Activated T-cell treated with anti-CD3 and anti-CD28 coated beads, Interleukin-2, amount 50 U/mL, for 4 hours (primary cell): ENCODE measurements around the gene EXOC3L1. TPM values are rescaled to one million over a fixed set of nuclear protein-coding genes. Genes with fewer than 3 reads are reported as not detected.

Source experiments
- ATAC-seq, 2 donors: fragments of 200-7000 bp; cut with Tn5 transposase; one replicate each; pipeline ENCODE4 v1.10.0; 2021
- DNase-seq: peaks from one replicate; pipeline ENCODE4 v3.0.0-alpha.2; 2020
- H3K27me3 Mint-ChIP-seq: one replicate; pipeline ENCODE4 v1.8.0; 2021; ENCODE audit warnings: low read depth, mixed read lengths
- H3K36me3 Mint-ChIP-seq: one replicate; pipeline ENCODE4 v1.8.0; 2022; ENCODE audit warnings: mixed read lengths; ENCODE audit not compliant: insufficient read depth
- H3K4me1 Mint-ChIP-seq: one replicate; pipeline ENCODE4 v1.8.0; 2021; ENCODE audit warnings: low read depth, mixed read lengths
- H3K4me3 Mint-ChIP-seq: one replicate; pipeline ENCODE4 v1.8.0; 2021; ENCODE audit warnings: mild to moderate bottlenecking, moderate library complexity, mixed read lengths
- H3K9me3 Mint-ChIP-seq: one replicate; pipeline ENCODE4 v1.8.0; 2021; ENCODE audit warnings: mixed read lengths
- total RNA-seq, 3 donors: library from RNA; stranded (reverse); gene quantifications; one replicate each; pipeline ENCODE4 v1.2.1, GENCODE V29; 2021

The EXOC3L1 gene
- total RNA-seq, 3 donors from 2014 or later, result not detected

DNA sequence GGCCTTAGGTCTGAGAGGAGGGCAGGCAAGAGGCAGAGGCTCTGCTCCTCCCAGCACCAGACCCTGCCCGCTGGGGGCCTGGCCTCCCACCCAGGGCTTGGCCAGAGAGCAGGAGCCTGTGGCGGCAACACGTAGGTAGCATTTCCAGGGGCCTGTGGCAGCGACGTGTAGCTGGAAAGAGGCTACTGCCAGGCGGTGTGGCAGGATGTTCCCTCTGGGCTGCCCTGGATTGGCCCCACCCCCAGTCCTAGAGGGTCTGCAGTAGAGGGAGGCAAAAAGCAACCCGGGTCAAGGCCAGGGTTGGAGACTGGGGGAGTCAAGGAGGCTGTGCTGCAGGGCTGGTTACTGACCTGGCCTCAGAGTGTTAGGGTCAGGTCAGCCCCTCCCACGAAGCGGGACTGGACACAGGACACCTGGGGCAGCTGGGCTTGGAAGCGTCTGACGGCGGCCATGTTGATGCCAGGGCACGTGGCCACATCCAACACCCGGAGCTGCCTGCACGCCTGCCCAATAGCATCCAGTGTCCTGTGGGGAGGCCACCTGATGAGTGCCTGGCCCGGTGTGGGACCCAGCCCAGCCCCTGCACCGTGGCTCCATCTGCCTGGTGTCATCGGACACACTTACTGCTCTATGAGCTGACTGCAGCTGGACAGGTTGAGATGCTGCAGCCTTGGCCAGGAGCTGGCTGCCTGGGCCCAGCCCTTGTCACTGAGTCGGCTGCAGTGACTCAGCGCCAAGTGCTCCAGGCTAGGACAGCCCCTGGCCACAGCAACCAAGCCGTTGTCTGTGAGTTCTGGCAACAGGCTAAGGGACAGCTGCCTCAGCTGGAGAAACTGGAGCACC is 17.5 kb upstream of the EXOC3L1 start:
- Mint-ChIP-seq H3K27me3 (no peaks in the 10 kb centered on the region), H3K9me3 (no peaks in the 10 kb centered on the region), H3K36me3 (peaks cover 5% of the 10 kb centered on the region), H3K4me1 (no peaks in the 10 kb centered on the region), H3K4me3 (no peak overlapping the region)
- no peak for ATAC-seq
- DNase-seq, result no peak

GRCh38 chr16:67206838-67207248 is 16.9 kb upstream of the EXOC3L1 start:
- Mint-ChIP-seq H3K36me3 (peaks cover 4% of the 10 kb centered on the region), H3K4me1 (no peaks in the 10 kb centered on the region), H3K27me3 (no peaks in the 10 kb centered on the region), H3K9me3 (no peaks in the 10 kb centered on the region), H3K4me3 (no peak overlapping the region)
- DNase-seq, result no peak
- ATAC-seq, result no peak

- Mint-ChIP-seq H3K4me3 (no peak overlapping the region), H3K36me3 (peaks cover 2% of the 10 kb centered on the region), H3K9me3 (no peaks in the 10 kb centered on the region), H3K27me3 (no peaks in the 10 kb centered on the region), H3K4me1 (no peaks in the 10 kb centered on the region)
- ATAC-seq (no peak), DNase-seq (no peak)
These were observed 16.3 kb upstream of the EXOC3L1 start for GRCh38 chr16:67206129-67206837.

DNA sequence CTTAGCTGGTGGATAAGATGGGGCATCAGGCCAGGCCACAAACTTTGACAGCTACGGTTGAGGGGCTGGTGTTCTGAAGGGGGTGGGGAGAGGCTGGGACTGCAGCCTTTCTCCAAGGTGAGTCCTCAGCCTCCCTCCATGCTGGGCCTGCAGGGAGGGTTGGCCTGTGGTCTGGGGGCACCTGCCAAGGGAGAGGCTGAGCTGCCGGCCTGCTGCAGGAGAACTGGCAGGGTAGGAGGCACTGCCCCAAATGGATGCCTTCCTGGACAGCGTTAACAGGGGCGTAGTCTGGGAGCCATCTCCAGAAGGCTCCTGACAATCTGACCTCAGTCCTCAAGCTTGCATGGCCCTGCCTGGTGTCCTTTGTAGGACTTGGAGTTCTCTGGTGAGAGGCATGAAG is 14.1 kb upstream of the EXOC3L1 start:
- no peaks in the 10 kb centered on the region for H3K27me3 Mint-ChIP-seq

DNA sequence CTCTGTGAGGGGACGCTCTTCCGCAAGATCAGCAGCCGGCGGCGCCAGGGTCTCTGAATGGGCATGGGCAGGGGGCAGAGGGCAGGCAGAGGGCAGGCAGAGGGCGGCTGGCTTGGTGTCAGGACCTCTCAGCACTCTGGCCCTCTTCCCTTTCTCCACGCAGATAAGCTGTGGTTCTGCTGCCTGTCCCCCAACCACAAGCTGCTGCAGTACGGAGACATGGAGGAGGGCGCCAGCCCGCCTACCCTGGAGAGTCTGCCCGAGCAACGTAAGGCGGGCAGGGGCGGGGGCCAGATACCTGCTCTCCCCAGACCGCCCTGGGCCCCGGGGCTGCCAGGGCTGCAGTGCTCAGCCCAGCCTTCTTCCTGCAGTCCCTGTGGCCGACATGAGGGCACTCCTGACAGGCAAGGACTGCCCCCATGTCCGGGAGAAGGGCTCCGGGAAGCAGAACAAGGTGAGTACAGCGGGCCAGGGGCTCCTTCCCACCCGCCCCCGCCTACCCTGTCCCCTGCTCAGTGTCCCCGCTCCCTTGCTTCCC is 13.1 kb upstream of the EXOC3L1 start:
- no peaks in the 10 kb centered on the region for H3K9me3 Mint-ChIP-seq
- H3K36me3 Mint-ChIP-seq, result peaks cover 7% of the 10 kb centered on the region
- no peak for ATAC-seq
- no peaks in the 10 kb centered on the region for H3K4me1 Mint-ChIP-seq
- DNase-seq, result no peak
- no peaks in the 10 kb centered on the region for H3K27me3 Mint-ChIP-seq
- H3K4me3 Mint-ChIP-seq, result no peak overlapping the region

More for the DNA sequence above, 14.1 kb upstream of the EXOC3L1 start:
- no peaks in the 10 kb centered on the region for H3K9me3 Mint-ChIP-seq
- ATAC-seq (no peak), DNase-seq (no peak)
- no peak overlapping the region for H3K4me3 Mint-ChIP-seq
- H3K4me1 Mint-ChIP-seq, result no peaks in the 10 kb centered on the region
- H3K36me3 Mint-ChIP-seq, result peaks cover 4% of the 10 kb centered on the region

- Mint-ChIP-seq H3K9me3 (no peaks in the 10 kb centered on the region), H3K36me3 (peaks cover 7% of the 10 kb centered on the region), H3K27me3 (no peaks in the 10 kb centered on the region), H3K4me3 (no peak overlapping the region), H3K4me1 (no peaks in the 10 kb centered on the region)
- no peak for ATAC-seq
- DNase-seq, result no peak
These were observed 12.5 kb upstream of the EXOC3L1 start for GRCh38 chr16:67202426-67202825.

DNA sequence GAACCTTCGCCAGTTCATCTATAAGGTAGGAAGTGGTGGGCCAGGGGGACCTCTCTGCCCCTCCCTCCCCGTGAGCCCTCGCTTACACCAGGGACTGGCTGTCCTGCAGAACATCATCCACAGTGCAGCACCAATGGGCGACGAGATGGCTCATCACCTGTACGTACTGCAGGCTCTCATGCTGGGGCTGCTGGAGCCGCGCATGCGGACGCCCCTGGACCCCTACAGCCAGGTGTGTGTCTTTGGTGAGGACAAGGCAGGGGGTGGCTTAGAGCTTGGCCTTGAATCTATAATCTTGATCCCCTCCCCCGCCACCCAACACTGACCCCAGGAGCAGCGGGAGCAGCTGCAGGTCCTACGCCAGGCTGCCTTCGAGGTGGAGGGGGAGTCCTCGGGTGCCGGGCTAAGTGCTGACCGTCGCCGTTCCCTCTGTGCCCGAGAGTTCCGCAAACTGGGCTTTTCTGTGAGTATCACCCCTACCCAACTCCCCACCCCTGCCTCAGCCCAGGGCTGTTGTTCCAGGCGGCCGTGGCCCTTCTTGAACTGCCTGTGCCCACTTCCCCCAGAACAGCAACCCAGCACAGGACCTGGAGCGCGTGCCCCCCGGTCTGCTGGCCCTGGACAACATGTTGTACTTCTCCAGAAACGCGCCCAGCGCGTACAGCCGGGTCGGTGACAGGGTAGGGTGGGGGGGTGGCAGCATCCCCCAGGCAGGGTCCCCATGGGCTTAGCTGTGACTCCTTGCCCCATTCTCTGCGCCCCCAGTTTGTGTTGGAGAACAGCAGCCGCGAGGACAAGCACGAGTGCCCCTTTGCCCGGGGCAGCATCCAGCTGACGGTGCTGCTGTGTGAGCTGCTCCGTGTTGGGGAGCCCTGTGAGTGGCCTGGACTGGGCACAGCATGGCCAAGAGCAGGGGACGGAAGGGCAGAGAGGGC is 11.7 kb upstream of the EXOC3L1 start:
- H3K9me3 Mint-ChIP-seq, result no peaks in the 10 kb centered on the region
- H3K4me3 Mint-ChIP-seq, result no peak overlapping the region
- ATAC-seq (no peak), DNase-seq (no peak)
- H3K4me1 Mint-ChIP-seq, result peaks cover 2% of the 10 kb centered on the region
- H3K27me3 Mint-ChIP-seq, result no peaks in the 10 kb centered on the region
- peaks cover 11% of the 10 kb centered on the region for H3K36me3 Mint-ChIP-seq

GRCh38 chr16:67200491-67200890 is 10.6 kb upstream of the EXOC3L1 start:
- DNase-seq (no peak), ATAC-seq (no peak)
- Mint-ChIP-seq H3K4me3 (no peak overlapping the region), H3K36me3 (peaks cover 21% of the 10 kb centered on the region), H3K4me1 (peaks cover 12% of the 10 kb centered on the region), H3K9me3 (no peaks in the 10 kb centered on the region), H3K27me3 (no peaks in the 10 kb centered on the region)

GRCh38 chr16:67199808-67200198 is 9.9 kb upstream of the EXOC3L1 start:
- Mint-ChIP-seq H3K4me1 (peaks cover 13% of the 10 kb centered on the region), H3K9me3 (no peaks in the 10 kb centered on the region), H3K36me3 (peaks cover 24% of the 10 kb centered on the region), H3K4me3 (no peak overlapping the region), H3K27me3 (no peaks in the 10 kb centered on the region)
- DNase-seq (no peak), ATAC-seq (no peak)

DNA sequence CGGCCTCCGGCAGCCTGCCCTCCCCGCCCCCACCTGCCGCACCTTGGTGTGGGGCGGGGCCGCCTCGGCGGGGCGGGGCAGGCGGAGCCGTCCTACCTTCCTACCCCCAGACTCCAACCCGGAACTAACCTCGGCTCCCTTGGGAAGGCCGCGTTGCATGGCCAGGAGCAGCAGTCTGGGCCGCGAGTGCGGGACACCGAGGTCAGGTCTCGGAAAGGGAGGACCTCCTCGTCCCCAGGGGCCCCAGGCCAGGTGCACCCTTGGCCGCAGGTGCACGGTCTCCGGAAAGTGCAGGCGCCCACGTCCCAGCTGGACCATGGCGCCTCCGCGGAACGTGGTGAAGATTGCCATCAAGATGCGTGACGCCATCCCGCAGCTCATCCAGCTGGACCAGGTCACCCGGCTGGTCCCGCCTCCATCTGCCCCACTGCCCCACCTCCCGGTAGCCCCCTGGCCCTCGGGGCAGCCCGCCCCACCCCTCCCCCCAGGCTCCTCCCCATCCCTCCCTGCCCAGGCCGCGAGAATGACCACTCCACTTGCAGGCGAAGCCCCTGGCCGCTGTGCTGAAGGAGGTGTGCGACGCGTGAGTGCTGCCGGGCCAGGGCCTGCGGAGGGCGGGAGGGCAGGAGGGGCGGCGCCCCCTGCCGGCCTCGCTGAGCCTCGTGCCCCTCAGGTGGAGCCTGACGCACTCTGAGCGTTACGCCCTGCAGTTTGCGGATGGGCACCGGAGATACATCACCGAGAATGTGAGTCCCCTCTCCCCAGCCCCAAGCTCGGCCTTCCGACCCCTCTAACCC is 9.3 kb upstream of the EXOC3L1 start, which contains the start of gene ELMO3:
TSS of gene ELMO3 (plus strand) at position 121 of the 797 bp plus-strand sequence. CDS start at position 317, 196 bp downstream.
- peaks cover 13% of the 10 kb centered on the region for H3K4me1 Mint-ChIP-seq
- H3K27me3 Mint-ChIP-seq, result no peaks in the 10 kb centered on the region
- H3K4me3 Mint-ChIP-seq, result no peak within 1 kb of the TSS
- H3K9me3 Mint-ChIP-seq, result no peaks in the 10 kb centered on the region
- DNase-seq, result no peak
- no peak for ATAC-seq
- peaks cover 24% of the 10 kb centered on the region for H3K36me3 Mint-ChIP-seq

DNA sequence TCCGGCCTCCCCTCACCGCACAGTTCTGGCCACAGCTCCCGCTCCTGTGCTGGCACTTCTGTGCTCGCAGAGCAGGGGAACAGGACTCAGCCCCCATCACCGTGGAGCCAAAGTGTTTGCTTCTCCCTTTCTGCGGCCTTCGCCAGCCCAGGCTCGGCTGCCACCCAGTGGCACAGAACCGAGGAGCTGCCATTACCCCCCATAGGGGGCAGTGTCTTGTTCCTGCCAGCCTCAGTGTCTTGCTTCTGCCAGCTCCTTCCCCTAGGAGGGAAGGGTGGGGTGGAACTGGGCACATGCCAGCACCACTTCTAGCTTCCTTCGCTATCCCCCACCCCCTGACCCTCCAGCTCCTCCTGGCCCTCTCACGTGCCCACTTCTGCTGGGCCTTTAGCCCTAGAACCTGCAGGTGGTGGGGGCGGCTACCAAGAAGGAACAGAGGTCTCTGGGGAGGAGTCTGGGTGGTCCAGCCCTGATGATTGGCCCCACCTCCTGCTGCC is 8.3 kb upstream of the EXOC3L1 start:
- H3K4me1 Mint-ChIP-seq, result peaks cover 22% of the 10 kb centered on the region
- ATAC-seq (peak; percentile 60 to 61), DNase-seq (no peak)
- no peaks in the 10 kb centered on the region for H3K27me3 Mint-ChIP-seq
- no peak overlapping the region for H3K4me3 Mint-ChIP-seq
- peaks cover 29% of the 10 kb centered on the region for H3K36me3 Mint-ChIP-seq
- H3K9me3 Mint-ChIP-seq, result no peaks in the 10 kb centered on the region

DNA sequence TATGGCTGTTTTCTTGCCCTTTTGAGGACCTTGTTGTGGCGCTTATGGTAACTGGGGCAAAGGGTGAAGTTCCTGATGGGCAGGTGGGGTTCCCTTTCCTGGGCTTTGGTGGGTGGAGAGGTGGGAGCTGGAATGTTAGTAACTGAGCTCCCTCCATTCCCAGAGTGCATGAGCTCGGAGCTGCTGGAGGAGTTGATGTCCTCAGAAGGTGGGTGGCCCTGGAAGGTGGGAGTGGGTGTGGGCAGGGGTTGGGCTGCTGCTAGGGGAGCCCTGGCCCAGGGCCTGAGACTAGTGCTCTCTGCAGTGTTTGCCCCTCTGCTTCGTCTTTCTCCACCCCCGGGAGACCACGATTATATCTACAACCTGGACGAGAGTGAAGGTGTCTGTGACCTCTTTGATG is 7.8 kb upstream of the EXOC3L1 start:
- peaks cover 31% of the 10 kb centered on the region for H3K36me3 Mint-ChIP-seq
- DNase-seq (no peak), ATAC-seq (no peak)
- H3K27me3 Mint-ChIP-seq, result no peaks in the 10 kb centered on the region
- peaks cover 26% of the 10 kb centered on the region for H3K4me1 Mint-ChIP-seq
- no peaks in the 10 kb centered on the region for H3K9me3 Mint-ChIP-seq
- no peak overlapping the region for H3K4me3 Mint-ChIP-seq

GRCh38 chr16:67196881-67197280 is 6.9 kb upstream of the EXOC3L1 start:
- Mint-ChIP-seq H3K9me3 (no peaks in the 10 kb centered on the region), H3K27me3 (no peaks in the 10 kb centered on the region), H3K4me1 (peaks cover 29% of the 10 kb centered on the region), H3K36me3 (peaks cover 35% of the 10 kb centered on the region), H3K4me3 (no peak overlapping the region)
- no peak for ATAC-seq
- no peak for DNase-seq
